HG03196 (cell line): Measurements from ENCODE around the gene RENBP.

Experiments
- ATAC-seq: cut with Tn5 transposase; IDR thresholded peaks from one replicate; pipeline ENCODE4 v1.9.1; 2021; ENCODE audit not compliant: unreplicated experiment

RENBP gene

DNA sequence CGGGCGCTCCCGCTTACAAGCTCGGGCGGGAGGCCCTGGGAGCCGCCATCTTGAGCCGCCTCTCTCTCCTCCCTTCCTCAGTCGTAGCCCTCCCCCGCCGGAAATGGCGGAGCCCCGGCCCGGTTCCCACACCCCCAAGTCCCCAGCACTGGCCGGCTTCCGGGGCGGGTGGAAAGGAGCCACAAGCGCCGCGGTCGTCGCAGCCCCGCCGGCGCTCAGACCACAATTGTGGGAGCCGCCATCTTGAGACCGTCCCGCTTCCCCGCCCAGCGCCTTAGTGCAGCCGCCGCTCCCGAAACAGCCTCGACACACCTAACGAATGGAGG, 26.6 kb upstream of the RENBP start:
- ATAC-seq = peak; percentile 37

DNA sequence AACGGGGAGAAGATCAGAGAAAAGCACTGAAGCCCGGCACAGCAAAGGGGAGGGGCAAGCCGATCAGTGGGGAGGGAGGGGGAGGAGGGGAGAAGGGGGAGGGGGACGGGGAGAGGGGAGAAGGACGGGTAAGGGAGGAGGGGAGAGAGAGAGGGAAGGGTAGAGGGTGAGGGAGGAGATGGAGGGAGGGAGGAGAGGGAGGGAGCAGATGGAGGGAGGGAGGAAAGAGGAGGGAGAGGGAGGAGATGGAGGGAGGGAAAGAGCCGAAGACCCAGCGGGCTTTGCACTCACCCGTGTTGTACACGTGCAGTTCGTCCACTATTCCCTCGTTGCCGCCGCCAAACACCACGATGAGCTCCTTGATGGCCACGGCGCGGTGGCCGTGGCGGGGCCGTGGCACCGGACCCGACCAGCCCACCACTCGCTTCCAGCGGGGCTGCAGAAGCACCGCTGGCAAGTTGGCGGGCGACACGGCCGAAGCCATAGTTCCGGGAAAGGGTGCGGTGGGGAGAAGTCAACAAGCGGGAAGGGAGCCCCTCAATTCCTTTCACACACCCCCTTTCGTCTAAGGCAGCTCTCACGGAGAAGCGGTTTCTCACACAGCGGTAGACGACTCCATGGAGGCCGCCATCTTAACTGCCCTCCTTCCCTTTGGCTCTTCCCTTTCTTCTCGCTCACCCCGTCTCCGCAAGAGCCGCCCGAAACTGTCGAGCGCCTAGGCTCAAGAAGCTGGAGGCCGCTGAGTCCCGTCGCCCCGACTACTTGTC, 26.1 kb upstream of the RENBP start:
- ATAC-seq = no peak

DNA sequence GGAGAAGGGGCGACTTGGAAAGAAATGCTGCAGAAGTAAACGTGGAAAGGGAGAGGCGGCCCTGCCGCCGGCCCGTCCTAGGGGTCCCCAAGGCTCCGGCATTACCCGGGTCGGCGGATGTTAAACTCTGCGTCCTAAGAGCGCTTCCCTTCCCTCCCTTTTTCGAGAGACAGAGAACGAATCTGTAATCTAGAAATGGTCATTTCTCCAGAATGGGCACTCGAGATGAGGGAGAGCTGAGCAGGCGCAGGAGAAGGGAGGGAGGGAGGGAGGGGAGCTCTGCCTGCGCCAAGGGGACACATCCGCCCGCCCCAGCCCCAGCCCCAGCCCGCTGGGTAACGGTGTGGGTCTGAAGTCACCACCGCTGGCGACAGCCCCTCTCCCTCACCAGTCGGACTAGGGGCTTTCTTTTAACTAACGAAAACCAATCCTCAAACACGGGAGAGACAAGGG, 25.5 kb upstream of the RENBP start:
- ATAC-seq = no peak

DNA sequence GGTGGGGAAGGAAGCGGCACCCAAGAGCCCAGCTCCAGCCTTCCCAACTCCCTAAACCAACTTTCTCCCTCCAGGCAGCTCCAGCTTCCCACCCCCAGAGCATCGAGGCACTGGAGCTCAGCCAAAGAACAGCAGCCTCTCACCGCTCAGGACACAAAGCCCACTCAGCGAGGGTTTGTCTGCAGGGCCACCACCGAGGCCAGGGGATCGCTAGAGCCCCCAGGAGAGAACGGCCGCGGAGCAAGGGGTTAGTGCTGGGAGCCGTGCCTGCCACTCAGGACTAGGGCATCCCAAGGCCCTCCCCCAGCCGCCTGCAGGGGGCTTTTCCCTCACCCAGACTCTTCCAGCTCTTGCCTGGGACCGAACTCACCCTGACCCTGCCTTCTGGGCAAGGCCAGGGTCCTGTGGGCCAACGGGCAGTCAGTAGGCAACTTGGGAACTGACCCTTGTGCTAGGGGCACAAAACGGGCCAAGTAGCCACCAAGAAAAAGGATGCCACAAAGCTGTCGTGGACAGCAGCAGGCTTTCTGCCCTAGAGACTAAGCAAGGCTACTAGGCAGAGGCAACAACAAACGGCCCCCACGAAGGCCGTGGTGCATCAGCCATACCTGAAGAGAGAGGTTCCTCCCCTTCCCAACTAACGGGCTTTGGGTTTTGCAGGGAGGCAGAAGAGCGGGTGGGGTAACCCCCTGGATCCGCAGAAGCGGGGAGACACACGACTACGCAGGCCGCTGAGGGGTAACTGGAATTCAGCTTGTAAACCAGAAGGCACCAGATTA, 24.9 kb upstream of the RENBP start:
- ATAC-seq = no peak

DNA sequence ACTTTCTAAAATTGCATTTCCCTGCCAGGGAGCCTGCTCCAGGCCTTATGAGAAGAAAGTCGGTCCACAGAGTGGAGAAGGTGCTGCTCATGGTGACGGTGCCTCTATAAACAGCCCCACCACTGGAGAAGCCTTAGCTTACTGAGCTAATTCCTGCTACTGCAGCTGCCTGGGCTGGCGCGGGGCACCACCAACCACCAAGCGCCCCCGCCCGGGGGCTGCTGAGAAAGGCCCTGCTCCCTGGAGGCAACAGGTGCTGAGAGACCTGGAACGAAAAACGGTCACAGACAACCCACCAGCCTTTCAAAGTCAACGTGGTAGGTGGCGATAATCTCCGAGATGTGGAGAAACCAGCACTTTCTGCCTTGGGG, 24.3 kb upstream of the RENBP start:
- no peak for ATAC-seq

DNA sequence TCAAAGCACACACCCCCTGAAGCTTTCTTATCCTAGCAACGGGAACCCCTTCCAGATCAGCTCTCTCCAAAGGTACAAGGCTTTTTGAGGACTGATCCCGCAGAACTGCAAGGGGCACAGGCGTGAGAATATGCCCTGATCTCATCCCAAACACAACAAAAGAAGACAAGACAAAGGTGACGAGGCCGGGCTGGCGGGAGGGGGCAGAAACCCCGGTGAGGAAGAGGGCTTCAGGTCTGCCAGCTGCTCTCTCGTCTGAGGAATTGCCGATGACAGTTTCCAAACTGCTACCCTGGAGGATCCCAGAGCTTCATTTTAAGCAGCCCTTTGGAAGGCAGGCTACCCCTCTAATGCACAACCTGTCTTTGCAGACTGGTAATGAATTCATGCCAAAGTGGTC, 23.8 kb upstream of the RENBP start:
- ATAC-seq = no peak

DNA sequence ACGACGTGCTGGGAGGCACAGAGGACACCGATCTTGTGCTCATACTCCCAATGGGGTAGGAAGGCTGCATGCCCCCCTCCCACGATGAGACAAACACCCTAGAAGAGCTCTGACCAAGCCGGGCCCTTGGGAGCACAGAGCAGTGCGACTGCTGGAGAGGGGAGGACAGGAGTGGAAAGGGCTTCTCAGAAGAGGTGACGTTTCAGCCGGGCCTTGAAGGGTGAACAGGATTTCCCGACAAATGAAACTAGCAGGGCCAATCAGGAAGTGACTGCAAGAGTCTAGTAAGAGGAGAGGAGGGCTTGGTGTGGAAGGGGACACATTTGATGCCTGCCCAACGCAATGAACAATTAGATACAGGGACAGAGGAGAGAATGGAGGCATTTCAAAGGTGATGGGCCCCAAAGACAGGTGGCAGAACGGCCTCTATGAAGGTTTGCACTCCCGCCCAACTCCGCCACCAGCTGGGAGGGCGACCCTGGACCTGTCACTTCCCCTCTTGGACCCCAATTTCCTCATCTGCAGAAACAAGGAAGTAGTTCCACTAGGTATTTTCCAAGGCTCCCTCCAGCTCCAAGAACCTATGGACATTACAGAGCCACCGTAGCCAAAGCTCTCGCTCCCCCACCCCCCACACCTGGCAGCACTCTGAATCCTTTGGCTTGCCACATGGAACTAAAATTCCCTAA, 23.2 kb upstream of the RENBP start:
- no peak for ATAC-seq

DNA sequence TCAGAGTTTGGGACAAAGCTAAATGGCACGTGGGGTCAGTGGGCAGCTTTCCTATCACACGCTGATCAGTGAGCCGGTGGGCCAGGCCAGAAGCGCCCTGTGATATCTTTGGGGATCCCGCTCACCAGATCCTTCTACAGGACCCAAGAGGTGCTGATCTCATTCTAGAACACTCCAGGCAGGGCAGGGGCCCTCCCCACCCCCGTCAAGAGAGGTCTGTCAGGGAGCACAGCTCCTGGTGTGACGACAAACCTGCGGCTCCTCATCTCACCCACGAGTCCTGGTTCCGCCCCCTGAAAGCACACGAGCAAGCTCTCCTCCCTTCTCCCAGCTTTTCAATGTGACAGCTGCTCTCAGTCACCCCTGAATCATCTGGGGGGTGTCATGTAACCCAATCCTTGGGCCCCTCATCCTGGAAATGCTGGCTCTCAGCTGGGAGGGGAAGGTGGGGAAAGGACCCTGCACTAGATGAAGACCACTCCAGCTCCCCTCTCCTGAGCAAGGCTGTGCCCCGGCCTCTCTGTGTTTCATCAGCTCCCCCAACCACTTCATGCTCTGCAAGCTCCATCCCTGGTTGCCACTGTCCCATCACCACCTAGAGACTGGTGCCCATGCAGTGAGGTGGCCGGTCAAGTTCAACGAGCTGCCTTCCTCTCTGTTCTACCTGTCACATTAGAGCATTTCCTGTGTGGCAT, 22.5 kb upstream of the RENBP start:
- ATAC-seq = no peak

DNA sequence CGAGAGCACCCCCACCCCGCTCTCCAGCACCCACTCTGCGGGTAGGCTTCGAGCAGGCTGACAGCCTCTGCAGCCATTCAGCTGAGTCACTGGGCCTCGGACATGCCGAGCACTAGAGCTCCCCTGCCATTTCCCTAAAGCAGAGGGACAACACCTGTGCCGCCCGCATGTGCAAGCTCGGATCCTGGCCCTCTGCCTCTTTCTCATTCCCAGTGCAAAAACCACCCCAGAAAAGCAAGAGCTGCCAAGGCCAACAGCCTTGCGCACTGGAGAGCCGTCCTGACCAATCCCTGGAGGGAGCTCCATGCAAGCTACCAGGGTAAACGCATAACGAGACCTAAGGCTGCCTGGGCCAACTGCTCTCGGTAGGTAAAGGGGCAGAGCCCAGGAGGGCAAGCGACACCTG, 21.8 kb upstream of the RENBP start:
- ATAC-seq = no peak

DNA sequence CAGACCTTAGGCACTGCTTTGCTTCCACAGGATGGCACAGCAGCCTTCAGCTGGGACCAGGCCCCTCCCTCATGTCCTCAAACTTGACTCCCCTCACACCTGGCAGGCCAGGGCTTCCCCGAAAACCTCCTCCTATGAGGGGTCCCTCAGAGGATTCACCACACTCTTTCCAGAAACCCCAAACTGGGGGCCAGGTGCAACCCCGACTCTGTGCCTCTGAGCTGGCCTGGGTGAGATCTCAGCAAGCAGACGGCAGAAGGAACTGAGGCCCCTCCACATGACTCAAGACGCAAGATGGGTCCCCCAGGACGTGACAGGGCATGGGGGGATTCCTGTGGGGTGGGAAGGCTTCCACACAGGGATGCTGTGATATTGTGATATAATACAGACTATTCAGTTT, 21.0 kb upstream of the RENBP start:
- ATAC-seq = no peak

DNA sequence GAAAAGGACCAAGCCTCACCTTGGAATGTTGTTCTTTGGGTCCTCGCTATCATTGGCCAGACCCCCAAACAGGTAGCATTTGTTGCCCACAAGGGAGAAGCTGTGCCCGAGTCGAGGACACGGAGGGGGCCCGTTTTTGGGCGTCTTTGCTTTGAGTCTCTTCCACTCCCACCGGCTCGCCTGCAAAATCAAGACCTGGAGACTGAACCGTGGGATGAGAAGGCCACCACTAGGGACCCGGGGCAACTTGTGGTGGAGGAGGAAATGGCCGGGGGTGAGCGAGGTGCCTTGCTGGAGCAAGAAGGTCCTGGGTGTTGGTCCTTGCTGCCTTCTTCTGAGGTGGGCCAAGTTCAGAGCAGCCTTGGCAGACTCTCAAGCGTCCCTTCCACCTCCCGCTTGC, 19.7 kb upstream of the RENBP start:
- ATAC-seq = no peak

DNA sequence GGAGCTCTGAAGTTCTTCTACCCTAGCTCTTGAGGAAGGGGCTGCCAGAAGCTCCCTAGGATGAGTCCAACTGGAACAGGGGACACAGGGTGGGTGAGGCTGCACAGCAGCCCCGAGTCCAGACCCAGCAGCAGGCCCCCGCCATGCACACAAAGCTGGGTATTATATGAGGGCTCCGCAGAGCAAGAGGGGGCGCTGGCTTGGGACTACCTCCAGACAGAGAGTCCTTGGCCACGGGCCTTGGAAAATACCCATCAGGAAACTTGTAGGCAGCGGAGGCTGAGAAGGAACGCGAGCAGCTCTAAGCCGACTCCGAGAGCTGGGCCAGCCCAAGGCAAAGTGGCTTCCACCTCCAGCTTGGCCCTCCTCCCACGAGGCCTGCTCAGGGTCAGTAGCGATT, 19.1 kb upstream of the RENBP start:
- ATAC-seq = no peak

DNA sequence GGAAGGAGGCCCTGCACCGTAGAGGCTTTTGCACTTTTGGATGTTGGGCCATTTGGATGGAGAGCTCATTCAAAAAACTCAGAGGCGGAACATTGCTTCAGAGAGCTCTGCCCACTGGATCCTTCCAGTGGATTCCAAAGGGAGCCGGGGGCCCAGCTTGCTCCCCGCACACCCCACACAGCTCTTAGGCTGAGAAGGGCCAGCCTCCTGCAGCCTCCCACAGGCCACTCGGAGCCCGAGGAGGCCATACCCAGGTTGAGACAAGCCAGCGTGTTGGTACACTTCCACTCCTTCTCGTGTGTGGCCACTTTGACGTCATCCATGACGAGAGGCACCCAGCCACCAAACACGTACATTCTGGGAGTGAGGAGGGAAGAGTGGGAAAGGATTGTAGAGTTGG, 16.8 kb upstream of the RENBP start:
- ATAC-seq = no peak

DNA sequence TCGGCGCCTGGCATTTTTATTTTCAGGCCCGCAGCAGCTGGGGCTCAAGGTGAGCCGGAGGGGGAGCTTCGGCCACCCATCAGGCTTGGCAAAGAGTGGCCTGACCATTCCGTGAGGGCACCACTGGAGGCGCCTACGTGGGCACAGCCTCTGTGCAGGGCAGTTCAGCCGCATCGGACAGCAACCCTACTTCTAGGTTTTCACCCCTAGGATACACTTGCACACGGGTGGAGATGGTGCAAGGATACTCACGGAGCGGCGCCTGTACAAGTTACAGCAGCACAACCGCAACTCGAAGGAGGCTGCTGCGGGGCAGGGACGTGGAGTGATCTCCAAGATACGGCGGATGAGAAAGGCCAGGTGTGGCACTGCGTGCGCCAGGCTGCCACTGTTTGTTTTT, 16.3 kb upstream of the RENBP start:
- no peak for ATAC-seq

DNA sequence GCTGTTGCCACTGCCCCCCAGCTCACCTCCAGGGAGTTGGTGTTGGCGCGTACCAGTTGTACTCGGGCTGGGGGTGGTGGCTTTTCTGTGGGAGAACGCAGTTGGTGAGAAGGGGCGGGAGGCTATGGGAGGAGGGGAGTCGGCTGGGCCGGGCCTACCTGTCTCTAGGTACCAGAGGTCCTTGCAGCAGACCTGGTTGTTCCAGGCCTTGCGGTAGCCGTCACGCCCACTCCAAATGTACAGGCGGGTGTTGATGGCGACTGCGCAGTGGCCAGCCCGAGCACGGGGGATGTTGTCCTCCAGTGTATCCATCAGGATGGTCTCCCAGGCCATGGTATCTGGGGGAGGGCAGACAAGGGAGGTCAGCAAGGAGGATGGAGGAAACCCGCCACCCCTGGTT, 15.6 kb upstream of the RENBP start:
- ATAC-seq = no peak

DNA sequence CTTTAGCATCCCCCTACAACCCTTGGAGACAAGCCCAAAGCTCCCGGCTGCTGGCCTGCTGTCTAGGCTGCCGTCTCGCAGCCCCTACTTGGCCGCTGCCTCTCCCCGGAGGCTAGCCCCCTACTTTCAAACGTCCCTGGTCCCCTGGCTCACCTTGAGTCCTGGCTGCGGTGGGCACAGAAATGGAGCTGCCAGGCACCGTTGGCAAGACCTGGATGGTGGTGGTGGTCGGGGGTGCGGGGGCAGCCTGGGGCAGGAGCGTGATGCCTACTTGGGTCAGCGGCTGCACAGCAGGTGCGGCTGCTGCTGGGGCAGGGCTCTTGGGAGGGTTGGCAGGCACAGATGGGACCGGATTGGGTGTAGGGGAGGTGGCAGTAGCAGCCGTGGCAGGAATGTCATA, 15.2 kb upstream of the RENBP start:
- no peak for ATAC-seq

DNA sequence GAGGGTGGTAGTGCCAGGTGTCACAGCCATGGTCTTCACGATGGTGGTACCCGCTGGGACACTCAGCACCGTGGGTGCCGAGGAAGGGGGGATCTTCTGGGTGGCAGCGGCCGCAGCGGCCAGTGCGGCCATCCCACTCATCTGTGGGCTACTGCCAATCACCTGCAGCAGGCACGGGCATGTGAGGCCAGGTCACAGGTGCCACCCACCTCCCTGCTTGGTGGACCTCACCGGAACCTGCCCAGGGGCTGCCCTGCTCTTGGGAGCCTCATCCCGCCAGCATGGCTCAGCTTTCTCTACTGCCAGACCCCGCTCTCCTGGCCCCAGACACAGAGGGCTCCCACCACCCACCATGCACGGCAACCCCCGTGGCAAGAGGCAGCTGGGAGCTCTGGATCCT, 14.2 kb upstream of the RENBP start:
- no peak for ATAC-seq

DNA sequence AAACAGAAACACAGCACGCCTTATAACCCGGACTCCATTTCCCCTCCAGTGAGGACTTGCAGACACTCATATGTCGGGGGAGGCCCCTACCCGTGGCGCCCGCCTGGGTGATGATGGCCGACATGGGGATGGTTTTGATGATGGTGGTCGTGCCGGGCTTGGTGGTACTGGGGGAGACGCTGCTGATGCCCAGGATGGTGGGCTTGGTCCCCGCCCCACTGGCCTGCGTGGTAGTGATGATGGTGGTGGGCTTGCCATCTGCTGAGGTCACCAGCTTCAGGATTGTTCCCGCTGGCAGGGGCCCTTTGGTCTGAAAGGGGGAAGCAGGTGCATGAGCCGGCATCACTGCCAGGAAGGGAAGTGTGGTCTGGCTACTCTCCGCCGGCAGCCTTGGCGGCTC, 12.8 kb upstream of the RENBP start:
- no peak for ATAC-seq

DNA sequence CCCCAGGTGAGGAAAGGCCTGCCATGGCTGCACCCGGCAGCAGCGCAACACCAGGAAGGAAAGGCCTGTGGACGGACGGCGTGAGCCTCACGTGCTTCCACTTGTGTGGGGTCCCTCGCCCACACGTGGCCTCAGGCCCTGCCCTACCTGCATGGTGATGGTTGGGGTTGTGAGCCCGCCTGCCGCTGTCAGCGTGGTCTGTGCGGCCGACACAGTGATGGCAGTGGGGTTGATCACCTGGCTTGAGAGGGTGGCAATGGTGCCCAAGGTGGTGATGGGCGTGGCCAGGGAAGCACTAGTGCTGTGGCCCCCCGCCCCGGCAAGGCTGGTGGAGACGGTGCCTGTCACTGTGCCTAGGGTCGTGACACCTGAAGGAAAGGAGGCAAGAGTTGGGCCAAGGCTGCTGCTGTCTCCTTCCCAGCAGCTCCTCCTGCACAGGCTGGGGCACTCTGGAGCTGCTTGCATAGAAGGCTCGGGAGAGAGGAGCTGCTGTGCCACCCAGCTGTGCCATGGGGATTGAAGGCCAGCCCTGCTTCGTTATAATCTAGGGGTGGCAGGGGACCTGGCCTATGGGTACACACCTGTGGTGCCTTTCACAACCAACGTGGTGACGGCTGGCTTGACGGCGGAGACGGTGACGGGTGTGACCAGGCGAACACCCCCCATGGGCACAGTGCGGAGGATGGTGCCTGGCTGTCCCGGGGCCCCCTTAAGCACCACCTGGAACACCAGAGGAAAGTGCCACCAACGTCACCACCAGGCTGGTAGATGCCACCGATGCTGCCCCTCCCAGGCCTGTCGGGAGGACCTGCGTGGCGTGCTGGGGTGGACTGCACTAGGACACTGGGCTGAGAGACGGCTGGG, 11.8 kb upstream of the RENBP start:
- ATAC-seq = no peak

DNA sequence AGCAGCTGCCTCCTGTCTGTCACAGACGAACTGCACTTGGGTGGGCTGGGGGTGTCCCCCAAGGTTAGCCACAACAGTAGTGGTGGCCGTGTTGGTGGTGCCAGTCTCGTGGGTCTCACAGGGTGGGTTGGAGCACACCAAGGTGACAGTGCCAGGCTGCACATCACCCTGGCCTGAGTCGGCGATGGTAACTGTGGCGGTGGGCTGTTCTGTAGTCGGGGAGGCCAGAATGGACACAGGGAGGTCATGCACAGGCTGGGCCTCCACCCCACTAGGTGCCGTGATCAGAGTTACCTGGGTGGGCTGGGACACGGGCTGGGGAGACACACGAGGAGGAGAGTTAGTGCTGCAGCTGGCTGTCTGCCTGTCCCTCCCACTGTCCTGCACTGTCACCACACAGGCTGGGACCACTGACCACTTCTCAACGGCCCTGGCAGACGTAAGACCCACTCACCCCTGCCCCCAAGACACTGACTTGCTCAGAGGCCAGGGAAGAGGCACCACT, 10.8 kb upstream of the RENBP start:
- ATAC-seq = no peak
